AG20443 (cell line): Measurements from ENCODE around the gene LAT.
"Not testable (repeated sequence)": the region's sequence is repeated elsewhere in the genome, so short reads cannot be mapped to it uniquely, and the experiment has no call there.

Source experiments
- DNase-seq: peaks from one replicate; pipeline ENCODE4 v3.0.0; 2012; ENCODE audit warnings: low spot score, mixed read lengths

LAT gene

GRCh38 chr16:28977703-28978662, 6.9 kb upstream of the LAT start:
- no peak for DNase-seq

- not testable (repeated sequence) for DNase-seq
Measured at GRCh38 chr16:28980330-28980729, 4.5 kb upstream of the LAT start.

DNA sequence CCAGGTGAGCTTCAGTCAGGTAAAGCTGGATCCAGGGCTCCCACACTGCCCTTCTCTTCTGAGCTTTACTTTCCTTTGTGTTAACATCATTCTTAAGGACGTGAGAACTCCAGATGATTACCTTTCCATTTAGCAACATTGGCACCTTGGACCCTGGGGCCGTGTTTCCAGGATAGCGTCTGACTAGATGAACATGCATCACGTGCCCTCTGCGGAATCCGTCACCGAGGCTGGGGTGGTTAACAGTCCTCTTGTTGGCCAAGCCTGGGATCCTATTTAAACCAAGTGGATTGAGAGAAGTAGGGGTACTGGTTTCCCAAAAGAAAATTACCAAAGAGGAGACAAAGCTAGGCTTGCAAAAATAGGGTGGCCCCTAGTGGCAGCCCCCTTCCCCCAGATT, 3.9 kb upstream of the LAT start:
- DNase-seq, result no peak

DNA sequence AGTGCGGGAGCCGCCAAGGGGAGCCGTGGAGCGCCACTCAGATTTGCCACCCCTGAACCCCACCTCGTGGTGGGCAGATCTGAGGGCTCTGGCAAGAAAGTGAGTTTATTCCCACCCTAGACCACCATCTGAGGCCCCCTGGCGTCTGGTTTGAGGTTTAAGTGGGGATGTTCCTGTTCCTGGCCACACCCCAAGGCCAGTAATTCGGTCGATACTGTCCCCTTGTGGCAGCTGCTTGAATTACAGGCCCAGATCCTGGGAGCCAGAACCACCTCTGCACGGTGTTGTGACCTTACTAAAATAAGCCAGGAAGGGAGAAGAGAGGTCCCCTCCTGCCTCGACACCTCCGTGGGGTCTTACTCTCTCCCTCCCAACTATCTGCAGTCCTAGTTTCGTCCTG, 3.3 kb upstream of the LAT start:
- peak; percentile 30 for DNase-seq

DNA sequence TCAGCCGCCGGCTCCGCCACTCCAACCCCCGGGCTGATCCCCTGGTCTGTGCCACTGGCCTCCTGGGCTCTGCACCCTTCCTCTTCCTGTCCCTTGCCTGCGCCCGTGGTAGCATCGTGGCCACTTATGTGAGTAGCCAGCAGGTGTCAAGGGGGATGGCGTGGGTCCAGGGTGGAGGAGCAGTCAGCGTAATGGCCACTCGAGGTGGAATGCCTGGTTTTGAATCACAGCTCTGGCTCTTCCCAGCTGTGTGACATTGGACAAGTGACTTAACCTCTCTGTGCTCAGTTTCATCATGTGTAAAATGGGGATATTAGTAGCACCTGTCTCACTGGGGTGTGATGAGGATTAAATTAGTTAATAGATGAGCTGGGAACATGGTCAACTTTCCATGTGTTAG, 2.4 kb upstream of the LAT start:
- DNase-seq, result no peak

- DNase-seq, result no peak
Measured at GRCh38 chr16:28982949-28983348, 1.9 kb upstream of the LAT start.

DNA sequence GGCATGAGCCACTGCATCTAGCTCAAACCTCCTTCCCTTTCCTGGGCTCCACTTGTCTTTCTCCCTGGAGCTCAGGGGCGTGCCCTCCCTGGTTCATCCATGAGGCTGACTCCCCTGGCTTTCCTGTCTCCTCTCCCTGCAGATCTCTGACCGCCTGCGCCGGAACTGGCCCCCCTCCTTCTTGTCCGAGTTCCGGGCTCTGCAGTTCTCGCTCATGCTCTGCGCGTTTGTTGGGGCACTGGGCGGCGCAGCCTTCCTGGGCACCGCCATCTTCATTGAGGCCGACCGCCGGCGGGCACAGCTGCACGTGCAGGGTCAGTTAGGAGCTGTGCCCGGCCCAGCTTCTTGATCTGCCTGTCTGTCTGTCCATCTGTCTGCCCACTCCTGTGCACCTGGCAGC, 1.2 kb upstream of the LAT start:
- DNase-seq, result no peak

GRCh38 chr16:28984091-28984490, 761 bp upstream of the LAT start:
- no peak for DNase-seq

DNA sequence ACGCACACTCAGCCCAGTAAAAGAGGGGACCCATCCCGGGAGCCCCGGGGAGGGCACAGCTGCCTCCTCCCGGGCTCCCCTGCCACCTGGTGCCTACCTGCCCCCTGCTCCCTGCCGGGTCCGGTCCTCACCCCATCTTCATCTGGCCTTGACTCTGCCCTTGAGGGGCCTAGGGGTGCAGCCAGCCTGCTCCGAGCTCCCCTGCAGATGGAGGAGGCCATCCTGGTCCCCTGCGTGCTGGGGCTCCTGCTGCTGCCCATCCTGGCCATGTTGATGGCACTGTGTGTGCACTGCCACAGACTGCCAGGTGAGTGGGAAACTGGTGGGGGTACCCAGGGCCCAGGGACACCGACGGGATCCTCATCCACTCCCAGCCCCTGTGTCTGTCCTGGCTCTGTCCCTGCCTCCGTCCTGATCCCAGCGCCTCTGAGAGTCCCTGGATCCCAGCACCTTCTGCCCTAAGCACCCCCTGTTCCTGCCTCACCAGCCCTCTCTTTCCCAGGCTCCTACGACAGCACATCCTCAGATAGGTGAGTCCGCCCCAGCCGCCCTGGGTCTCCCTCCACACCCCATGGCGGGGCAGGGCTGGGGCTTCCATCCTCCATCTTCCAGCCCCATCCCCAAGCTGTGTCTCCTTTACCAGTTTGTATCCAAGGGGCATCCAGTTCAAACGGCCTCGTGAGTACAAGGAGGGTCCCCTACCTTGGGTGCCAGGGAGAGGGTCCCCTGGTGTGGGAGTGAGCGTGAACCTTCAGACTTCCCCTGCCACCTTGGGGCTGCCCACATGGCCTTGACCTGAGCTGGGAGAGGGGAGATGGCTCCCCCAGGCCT, 574 bp downstream of the LAT start:
- no peak for DNase-seq

DNA sequence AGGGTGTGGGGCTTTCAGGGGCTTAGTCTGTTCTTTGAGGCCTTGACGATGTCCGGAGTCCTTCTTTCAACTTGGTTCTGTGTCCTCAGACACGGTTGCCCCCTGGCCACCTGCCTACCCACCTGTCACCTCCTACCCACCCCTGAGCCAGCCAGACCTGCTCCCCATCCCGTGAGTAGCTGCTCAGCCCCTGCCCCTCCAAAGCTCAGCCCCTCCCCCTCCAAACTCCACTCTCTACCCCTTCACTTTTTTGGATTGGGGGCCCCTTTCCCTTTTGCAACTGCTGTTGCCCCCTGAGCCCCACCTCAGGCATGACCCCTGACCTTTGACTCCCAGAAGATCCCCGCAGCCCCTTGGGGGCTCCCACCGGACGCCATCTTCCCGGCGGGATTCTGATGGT, 1.2 kb downstream of the LAT start:
- no peak for DNase-seq

GRCh38 chr16:28986492-28986891, 1.6 kb downstream of the LAT start:
- no peak for DNase-seq

- no peak for DNase-seq
Measured at GRCh38 chr16:28987170-28987853, 2.5 kb downstream of the LAT start.

DNA sequence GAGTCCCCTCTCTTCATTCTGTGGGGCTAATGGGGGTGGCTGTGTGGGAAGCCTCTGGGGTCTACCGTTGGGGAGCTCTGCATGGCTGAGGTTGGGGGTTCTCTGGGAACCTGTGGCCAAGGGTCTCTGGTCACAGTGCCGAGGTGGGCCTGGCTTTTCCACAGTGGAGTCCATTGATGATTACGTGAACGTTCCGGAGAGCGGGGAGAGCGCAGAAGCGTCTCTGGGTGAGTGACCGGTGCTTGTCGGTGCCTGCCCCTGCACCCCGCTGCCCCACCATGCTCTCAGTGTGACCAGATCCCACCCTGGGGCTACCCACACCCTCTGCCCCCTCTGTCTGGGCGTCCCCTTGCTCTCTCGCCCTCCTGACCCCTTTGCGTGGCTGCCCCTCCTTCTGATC, 4.5 kb downstream of the LAT start:
- DNase-seq, result no peak

DNA sequence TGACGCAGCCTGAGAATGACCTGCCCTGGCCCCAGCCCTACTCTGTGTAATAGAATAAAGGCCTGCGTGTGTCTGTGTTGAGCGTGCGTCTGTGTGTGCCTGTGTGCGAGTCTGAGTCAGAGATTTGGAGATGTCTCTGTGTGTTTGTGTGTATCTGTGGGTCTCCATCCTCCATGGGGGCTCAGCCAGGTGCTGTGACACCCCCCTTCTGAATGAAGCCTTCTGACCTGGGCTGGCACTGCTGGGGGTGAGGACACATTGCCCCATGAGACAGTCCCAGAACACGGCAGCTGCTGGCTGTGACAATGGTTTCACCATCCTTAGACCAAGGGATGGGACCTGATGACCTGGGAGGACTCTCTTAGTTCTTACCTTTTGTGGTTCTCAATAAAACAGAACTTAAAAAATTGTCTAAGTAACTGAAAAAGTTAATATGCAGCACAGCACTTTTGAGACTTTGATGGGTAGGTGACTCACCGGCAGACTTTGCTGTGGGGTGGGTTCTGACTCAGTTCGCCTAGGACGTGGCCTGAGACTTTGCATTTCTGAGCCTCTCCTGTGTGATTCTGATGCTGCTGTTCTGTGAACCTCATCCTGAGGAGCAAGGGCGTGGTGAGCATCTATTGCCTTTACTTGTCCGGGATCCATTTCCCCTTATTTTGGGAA, 5.7 kb downstream of the LAT start:
- no peak for DNase-seq

DNA sequence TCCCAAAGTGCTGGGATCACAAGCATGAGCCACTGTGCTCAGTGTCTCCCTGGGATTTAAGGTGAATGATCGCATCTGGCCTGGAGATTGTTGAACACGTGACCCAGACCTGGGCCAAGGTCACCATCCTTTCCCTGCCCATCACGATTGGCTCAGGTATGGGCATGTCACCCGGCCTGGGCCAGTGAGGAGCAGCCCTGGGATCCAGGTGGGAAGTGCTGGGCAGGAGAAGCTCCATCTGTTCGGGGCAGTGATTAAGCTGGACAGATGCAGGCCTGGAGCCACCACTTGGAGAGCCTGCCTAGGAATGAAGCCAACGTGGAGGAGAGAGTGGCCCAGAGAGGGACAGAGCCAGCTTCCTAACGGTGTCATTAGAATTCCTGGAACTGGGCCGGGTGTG, 6.8 kb downstream of the LAT start:
- no peak for DNase-seq

GRCh38 chr16:28992496-28992895, 7.6 kb downstream of the LAT start:
- DNase-seq, result no peak

DNA sequence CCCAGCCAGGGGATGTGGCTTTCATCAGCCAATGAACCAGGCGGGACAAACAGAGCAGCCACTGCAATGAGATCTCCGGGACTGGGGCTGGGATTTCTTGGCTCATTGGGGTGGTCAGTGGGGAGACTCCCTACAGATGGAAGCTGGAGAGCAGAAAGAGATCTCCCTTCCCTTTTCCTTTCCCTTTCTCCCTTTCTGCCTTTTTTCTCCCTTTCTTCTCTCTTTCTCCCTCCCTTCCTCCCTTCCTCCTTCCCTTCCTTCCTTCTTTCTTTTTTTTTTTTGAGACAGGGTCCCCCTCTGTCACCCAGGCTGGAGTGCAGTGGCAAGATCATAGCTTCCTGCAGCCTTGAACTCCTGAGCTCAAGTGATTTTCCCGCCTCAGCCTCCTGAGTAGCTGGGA, 14.0 kb downstream of the LAT start:
- no peak for DNase-seq

- DNase-seq, result no peak
Measured at GRCh38 chr16:28999577-28999976, 14.7 kb downstream of the LAT start.

DNA sequence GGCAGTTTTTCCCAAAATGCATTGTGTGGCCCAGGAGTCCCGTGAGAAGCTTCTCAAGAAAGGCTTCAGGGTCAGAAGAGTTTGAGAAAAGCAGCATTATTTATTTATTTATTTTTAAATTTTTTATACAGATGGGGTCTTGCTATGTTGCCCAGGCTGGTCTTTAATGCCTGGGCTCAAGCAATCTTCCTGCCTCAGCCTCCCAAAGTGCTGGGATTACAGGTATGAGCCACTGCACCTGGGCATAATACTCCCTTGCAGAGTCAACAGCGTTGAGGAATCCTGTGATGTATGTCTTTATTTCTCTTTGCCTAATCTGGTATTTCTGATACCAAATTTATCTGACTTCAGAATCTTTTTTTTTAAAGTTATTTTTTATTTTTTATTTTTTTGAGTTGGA, 15.2 kb downstream of the LAT start:
- DNase-seq, result no peak

- not testable (repeated sequence) for DNase-seq
Measured at GRCh38 chr16:29004496-29005139, 19.8 kb downstream of the LAT start.
